Fibroblast of lung (primary cell): ENCODE data around the gene PRDM16.

Experiments
- EZH2 ChIP-seq: IDR thresholded peaks from 2 replicates; pipeline ENCODE4 v1.5.1; 2012; ENCODE audit warnings: low read length, control low read depth, mild to moderate bottlenecking; ENCODE audit errors: missing control alignments
- TF ChIP-seq, protein P1 (sequence below), 2 donors: IDR thresholded peaks in 1 of 2; conservative IDR thresholded peaks in 1 of 2; 1 replicate in 1 of 2; 2 replicates in 1 of 2; pipeline ENCODE4 v1.5.1; 2011 to 2012; ENCODE audit warnings: low read length in 2 of 2, control low read depth in 1 of 2, inconsistent platforms in 1 of 2, low read depth in 1 of 2, mild to moderate bottlenecking in 1 of 2

DNA sequence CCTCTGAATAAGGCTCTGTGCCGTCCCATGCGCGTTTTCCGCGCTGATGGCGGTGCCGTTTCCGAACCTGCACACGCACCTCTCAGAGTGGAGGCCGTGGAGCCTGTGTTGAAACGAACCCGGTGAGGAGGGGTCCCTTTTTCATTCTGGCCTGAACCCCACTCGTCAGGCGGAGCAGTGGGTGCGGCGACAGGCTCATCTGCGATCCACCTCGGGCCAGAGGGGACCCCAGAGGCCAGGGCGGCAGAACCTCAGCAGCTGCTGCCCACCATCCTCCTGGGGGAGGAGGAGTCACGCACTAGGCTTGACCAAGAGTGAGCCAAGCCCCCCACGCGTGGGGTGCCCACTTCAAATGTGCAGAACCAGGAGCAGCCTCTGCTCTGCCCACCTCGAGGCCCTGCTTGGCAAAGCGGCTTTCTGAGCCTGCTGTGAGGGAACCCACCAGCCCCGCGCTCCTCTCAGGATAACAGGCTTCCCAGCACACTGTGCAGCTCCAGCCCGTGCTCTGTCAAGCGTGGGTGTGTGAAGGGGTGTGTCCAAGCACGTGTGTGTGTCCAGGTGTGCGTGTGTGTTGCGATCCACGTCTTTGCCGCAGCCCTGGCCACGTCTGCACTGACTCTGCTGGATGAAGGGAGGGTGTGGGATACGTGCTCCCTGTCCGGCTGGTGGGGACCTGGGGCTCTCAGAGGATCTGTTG, 6.8 kb downstream of the PRDM16 start:
- TF ChIP-seq, protein P1, sequence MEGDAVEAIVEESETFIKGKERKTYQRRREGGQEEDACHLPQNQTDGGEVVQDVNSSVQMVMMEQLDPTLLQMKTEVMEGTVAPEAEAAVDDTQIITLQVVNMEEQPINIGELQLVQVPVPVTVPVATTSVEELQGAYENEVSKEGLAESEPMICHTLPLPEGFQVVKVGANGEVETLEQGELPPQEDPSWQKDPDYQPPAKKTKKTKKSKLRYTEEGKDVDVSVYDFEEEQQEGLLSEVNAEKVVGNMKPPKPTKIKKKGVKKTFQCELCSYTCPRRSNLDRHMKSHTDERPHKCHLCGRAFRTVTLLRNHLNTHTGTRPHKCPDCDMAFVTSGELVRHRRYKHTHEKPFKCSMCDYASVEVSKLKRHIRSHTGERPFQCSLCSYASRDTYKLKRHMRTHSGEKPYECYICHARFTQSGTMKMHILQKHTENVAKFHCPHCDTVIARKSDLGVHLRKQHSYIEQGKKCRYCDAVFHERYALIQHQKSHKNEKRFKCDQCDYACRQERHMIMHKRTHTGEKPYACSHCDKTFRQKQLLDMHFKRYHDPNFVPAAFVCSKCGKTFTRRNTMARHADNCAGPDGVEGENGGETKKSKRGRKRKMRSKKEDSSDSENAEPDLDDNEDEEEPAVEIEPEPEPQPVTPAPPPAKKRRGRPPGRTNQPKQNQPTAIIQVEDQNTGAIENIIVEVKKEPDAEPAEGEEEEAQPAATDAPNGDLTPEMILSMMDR (conservative IDR thresholded peaks at IDR 0.05 in 1 of 2, IDR thresholded peaks at IDR 0.05 in 1 of 2; ENCODE audit: low read depth in 1 of 2, low read length in 2 of 2): no peak
- TF ChIP-seq EZH2: no peak
